GM19240 (cell line): Measurements from ENCODE around the gene FAM193B.
"Not testable (repeated sequence)": the region's sequence is repeated elsewhere in the genome, so short reads cannot be mapped to it uniquely, and the experiment has no call there.

Experiments
- DNase-seq: peaks from one replicate; pipeline ENCODE4 v3.0.0; 2011; ENCODE audit warnings: low spot score; ENCODE audit not compliant: insufficient read length

FAM193B gene

DNA sequence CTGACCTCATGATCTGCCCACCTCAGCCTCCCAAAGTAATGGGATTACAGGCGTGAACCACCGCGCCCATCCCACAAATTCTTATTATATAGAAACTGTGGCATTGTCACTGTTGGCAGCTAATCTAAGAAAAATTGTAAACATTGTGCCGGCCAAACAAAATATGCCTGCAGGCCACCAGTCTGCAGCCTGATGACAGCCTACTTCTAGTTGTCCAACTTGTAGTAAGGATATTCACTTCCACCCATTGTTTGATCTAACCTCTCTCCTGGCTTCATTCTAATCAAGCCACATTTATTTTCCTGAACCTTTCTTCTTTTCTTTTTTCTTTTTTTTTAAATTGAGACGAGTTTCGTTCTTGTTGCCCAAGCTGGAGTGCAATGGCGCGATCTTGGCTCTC is 24.0 kb upstream of the FAM193B start:
- no peak for DNase-seq

DNA sequence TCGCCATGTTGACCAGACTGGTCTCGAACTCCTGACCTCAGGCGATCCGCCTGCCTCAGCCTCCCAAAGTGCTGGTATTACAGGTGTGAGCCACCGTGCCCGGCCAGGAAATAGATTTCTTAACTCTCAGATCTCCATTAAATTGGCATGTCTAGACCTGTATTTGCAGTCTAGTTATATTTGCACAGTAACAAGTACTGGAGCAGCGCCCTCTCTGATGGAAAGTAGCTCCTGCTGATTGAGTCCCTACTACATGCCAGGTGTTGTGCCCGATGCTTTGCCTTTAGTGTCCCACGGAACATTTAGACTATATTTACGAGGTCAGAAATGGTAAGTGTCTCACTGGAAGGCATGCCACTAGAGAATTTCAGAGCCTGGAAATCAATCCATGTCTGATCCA is 21.8 kb upstream of the FAM193B start:
- DNase-seq: no peak

DNA sequence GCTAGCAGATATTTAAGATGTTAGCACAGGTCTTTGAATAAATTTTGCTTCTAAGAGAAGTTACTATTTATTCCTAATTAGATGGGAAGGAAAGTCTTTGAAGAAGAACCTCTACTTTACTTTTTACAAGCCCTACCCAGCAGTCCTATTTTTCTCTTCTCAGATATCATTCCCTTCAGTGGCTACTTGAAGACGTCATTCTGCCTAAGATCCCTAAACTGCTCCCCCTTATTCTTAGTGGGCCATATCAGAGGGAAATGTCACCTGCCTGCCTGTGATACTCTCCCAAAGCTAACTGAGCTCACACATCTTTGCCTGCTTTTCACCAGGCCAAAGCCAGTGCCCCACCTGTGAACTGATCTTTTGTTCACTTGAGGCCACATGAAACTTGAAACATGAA is 21.1 kb upstream of the FAM193B start:
- no peak for DNase-seq

DNA sequence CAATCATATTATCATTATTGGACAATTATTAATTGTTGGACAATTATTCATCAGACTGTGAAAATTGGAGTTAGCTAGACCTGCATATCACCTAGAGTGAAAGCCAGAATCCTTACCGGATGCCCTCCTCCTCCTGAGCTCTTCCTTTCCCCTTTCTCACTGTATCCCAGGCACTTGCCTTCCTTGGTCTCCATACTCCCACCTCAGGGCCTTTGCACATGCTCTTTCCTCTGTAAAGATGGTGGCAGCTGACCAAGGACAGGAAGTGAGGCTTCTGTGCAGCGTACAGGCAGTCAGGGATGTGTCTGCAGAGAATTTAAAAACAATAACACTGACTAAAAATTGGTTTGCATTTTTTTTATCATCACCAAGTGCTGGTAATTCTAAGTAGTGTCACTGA is 15.5 kb upstream of the FAM193B start:
- no peak for DNase-seq

DNA sequence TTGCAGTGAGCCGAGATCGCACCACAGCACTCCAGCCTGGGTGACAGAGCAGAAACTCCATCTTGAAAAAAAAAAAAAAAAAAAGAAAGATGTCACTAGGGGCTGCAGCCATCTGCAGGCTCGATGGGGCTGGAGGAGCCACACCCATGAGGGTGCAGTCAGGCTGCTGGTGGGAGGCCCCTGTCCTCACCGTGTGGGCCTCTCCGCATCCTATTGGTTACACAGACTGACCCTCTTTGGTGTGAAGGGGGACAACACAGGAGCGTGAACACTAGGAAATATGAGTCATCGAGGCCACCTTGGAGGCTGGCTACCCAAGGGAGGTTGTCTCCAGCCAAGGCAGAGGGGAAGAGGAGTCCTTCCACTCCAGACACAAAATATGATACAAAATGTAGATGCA is 14.0 kb upstream of the FAM193B start:
- DNase-seq: no peak

DNA sequence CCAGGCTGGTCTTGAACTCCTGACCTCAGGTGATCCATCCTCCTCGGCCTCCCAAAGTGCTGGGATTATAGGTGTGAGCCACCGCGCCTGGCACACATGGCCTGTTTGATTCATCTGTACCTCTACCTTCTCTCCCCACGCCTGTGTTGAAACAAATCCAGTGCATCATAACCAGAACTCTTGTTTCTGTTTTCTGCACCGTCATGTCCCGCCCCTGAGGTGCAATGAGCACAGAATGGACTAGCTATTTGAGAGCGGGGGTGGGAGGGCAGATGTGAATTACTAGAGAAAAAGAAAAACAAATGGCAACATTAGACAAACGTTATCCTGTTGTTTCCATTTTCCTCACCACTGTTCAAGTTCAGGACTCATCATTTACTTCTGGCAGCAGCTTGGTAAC is 10.7 kb upstream of the FAM193B start:
- DNase-seq: no peak

DNA sequence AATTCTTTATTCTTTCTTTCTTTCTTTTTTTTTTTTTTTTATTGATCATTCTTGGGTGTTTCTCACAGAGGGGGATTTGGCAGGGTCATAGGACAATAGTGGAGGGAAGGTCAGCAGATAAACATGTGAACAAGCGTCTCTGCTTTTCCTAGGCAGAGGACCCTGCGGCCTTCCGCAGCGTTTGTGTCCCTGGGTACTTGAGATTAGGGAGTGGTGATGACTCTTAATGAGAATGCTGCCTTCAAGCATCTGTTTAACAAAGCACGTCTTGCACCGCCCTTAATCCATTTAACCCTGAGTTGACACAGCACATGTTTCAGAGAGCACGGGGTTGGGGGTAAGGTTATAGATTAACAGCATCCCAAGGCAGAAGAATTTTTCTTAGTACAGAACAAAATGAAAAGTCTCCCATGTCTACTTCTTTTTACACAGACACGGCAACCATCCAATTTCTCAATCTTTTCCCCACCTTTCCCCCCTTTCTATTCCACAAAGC is 5.1 kb upstream of the FAM193B start:
- DNase-seq: not testable (repeated sequence)

DNA sequence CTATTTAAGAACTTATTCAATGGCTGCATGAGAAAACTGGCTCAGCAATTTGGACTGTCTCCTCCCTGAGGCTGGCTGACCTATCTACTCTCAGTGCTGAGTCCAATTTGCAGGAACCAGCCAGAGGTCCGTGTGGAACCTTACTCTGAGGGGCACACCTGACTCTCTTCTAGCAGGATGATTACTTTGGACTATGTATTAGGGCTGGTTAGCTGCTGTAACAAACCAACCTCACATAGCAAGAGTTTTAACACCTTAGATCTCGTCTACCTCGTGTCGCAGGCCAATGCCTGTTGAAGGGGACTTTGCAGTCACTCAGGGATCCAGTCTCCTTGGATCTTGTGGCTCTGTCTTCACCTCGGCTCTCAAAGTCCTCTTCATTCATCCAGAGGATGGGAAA is 3.4 kb upstream of the FAM193B start:
- no peak for DNase-seq

DNA sequence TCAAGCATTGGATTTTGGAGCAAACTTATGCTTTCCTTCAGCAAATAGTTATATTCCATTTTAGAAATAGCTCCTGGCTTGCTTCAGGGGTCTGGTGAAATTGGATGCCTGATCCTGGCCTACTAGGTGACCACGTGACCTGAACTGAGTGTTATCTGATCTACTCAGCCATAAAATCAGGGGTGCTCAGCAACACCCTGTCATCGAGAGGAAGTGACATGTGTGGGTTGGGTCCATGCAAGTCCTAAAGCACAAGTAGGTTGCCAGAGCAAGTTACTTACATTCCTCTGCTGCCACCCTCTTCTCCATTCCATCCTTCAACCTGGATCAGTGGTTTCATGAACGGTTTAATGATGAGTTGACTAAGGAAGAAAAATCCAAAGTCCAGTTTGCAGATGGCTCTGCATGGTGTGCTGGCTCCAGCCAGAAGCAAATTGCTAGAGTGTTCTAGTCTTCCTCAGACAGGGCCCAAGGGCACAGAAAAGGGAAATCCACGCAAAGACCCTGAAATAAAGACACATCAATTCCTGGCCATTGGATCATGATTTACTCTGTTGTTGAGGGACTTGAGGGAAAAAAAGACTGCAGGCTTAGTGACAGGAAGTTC is 2.8 kb upstream of the FAM193B start:
- DNase-seq: no peak

DNA sequence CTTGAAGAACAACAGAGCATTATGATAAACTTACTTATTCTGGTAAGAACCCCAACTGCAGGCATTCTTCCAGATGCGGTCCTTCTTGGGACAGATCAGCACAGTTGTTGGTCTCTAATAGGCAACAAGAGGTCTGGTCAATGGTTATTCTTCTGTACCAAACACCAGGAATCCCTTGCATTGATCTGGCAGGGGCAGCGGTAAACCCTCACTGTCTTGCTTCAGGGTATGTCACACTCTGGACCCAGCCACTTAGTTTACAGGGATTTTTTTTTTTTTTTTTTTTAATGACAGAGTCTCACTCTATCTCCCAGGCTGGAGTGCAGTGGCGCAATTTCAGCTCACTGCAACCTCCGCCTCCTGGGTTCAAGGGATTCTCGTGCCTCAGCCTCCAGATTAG is 1.3 kb upstream of the FAM193B start:
- no peak for DNase-seq

DNA sequence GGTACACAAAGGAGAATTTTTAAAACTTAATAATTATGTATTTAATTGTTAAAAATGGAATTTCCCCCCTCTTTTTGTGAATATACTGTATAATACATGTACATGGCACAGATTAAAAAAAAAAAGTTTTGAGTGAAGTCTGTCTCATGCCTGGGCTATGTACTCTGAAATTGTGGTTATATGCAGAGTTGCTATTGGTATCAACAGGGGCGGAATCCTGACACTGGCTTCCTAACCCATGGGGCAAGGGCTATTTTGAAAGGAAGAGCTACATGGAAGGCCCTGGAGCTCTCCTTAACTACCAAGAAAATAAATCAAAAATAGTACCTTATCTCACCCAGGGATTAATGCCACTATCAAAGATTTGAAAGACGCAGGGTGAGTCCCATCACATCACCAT is 865 bp upstream of the FAM193B start:
- DNase-seq: no peak

DNA sequence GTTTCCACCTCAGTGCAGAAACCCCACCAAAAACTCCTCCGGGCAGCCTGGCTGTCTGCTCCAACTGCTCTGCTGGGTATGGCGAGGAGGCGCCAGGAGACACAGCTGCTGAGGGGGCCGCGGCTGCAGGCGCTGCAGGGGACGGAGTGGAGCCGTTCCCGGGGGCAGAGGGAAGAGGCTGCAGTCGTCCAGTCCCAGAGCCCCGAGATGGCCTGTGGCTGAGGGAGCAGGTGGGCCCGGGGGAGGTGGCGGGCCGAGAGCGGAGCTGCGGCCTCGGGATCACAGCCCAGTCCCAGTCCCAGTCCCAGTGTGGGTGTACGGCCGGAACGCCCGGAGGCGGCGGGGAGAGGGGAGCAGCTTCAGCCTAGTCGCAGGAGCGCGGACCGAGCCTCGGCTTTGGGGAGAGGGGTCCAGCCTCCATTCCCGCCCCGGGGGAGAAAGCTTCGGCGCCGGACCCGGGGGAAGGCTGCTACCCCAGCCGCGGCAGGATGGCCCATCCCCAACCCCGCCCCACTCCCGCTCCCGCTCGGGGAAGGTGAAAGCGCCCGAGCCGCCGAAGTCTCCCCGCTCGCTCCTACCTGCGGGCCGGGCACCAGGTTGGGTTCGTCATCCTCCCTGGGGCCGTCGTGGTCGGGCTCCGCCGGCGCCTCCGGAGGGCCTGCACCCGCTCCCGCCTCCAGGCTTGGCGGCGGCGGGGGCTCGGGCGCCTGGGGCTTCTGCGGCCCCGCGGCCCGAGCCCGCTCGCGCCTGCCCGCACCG is 513 bp downstream of the FAM193B start:
- peak; percentile 59 for DNase-seq

DNA sequence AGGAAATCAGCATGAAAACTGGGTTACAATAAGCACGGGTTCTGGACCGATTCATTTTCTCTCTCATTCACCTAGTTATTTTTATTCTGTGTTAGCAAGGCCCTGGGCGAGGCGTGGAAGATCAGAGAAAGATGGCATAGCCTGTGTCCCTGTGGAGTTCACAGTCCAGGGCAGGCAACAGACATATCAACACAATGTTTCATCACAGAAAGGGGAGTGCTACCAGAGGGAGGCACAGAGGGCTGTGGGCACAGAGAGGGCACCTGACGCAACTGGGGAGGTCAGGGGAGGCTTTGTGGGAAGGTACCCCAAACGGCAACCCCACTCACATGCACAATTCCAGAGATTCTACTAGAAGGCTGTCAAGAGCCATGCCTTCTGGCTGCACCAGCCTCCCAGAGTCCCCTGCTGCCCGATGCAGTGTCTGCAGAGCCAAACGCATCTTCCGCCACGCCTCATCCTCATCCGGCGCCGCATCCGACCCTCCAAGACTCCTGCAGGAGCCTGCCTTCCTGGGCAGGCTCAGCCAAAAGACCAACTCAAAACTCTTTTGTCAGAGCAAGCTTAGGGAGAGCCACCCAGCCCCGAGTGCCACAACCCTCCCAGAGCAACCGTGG is 1.4 kb downstream of the FAM193B start:
- no peak for DNase-seq

DNA sequence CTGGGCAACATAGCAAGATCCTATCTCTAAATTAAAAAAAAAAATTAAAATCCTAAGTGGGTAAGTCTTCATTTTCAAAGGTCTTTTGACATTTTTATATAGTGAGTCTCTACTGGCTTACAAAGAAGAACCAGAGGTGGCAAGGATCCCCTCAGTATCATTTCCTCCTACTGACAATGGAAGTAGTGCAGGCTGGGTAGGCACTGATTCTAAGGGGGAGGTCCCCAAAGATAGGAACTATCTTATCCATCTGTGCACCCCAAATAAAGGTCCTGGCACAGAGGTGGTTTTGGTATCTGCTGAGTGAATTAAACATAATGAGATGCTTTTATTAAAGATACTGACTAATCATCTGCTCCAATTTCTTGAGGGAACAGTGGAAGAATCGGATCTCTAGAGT is 4.2 kb downstream of the FAM193B start:
- DNase-seq: no peak

DNA sequence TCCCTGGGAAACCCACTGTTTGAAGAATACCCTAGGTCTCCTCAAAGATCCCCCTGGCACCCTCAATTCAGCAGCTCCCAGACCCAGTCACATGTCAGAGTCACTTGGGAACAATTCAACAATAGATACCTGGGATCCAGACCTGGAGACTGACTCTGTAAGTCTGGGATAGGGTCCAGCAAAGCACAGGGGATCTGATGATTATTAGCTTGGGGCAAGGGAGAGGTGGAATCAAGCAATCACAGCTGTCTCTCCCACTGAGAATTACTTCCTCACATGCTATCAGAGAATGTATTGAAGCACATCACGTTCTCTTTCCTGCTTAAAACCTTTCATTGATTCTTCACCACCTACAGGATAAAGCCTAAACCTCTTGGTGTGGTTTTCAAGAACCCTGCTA is 5.9 kb downstream of the FAM193B start:
- no peak for DNase-seq

DNA sequence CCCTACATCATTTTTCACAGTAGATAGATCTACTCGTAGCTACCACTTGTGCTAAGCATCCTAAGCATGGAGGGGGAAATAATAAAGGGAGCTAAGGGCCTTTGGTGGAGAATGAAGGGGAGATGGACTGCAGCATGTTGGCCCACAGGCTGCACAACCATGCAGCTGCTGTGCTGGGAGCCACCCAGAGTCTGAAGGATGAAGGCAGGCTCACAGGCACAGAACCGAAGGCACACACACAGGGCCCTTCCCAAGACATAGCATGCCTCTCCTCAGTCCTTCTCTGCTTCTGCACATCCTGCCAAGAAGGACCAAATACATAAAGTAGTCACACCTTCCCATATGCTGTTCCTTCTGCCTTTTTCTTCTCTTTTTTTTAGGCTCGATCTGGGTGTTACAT is 6.6 kb downstream of the FAM193B start:
- DNase-seq: no peak

DNA sequence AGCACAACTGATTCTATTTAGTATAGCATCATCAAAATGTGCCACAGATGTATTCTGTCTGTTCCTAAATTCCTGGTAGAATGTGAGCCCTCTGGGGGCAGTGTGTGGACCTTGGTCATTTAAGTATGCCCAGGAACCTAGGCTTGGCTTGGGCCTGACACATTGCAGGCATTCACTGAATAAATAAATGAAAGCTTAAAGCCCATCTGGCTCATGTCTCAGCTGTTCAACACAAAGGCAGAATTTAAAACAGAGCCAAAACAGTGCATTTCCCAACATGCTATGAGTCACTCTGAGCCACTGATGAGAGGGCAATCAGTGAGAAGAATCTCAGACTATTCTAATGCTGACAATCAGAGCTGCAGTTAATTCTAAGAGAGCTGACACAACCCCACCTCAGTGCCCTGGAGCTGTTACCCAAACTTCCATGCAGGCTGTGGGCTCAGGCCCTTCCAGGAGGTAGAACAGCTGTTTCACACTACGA is 8.1 kb downstream of the FAM193B start:
- no peak for DNase-seq

DNA sequence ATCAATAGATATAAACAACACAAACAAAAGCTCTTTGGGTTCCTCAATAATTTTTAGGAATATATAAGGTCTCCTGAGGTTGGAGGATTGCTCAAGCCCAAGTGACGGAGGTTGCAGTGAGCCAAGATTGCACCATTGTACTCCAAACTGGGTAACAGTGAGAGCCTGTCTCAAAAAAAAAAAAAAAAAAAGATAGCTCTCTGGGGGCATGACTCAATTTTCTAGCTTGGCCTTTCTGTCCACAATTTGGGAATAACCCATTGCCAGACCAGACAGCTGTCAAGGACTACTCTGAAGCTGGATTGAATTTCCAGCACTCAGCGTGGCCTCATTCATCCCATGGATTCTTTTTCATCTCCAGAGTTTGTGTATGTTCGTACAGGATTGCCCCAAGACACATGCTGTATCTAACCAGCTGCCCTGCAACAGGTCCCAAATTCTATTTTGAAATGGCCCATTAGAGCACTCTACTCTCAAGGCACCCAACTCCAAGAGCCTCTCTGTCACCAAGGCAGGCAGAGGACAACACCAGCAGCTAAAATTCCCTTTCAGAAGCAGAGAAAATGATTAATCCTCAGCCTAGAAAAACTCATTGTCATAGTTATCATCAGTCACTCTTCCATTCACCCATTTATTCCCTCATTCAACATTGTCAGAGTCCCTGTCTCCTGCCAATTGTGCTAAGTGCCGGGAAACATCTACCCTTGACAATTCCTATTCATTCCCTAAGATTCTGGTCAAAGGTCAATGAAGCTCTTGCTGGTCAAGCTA is 8.7 kb downstream of the FAM193B start:
- DNase-seq: no peak

DNA sequence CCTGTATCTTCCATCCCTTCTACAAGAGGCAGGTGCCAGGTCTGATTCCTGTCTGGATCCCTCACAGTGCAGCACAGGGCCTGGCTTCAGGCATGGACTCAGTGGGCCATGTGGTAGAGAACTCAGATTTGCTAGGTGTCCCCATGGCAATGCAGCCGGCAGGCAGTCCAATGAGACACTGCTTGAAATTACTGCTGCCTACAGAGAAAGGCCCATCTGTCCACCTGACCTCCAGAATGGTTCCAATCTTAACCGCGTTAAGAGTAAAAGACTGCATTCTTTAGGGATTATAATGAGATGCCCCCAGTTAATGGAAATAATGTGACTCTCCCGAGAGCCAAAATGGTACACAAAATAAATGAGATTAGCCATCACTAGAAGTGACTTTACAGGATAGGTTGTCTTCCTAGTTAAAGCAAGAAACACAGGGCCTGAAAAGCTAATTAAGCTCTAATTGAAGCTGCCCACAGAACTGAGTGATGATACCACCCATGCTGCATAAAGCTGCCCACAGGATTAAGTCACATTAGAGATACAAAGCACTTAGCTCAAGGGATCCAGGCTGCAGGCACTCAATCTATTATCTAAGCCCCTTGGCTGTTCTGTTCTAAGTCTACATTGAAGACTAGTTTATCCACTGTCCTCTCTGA is 11.4 kb downstream of the FAM193B start:
- no peak for DNase-seq

DNA sequence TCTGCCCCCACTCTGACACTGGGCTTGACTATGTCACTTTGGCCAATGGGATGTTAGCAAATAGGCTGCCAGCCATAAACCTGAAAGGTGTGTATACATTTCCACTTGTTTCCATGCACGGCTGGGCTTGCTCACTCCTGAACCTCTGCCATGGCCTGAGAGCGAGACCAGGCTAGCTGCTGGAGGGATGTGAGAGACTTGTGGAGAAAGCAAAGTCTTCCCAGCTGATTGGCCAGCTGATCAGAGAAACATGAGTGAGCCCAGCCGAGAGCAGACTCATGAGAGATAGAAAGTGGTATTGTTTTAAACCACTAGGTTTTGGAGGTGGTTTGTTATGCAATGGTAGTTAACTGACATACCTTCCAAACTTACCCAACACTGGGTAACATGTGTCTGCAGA is 13.9 kb downstream of the FAM193B start:
- no peak for DNase-seq

DNA sequence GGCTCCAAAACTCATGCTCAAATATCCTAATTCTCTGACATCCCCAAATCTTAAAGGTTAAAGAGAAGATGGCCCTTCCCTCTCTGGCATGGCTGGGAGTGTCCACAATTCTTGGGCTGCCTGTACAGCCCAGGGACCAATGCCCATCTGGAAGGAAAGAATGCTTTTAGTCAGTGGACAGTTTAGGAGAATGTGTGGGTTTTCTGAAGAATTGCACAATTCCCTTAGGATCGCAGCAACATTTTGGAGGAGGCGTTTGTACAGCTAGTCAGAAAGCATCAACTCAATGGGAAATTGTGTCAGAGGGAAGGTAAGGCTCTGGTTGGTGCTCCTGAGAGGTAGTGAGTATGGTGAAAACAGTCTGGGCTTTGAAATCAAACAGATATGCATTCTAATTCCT is 15.0 kb downstream of the FAM193B start:
- no peak for DNase-seq
